GM18517 (cell line): Measurements from ENCODE around the gene C19orf47.
"Not testable (repeated sequence)": the region's sequence is repeated elsewhere in the genome, so short reads cannot be mapped to it uniquely, and the experiment has no call there.

ENCODE experiments used
- ATAC-seq: cut with Tn5 transposase; IDR thresholded peaks from one replicate; pipeline ENCODE4 v1.9.1; 2021; ENCODE audit warnings: mild to moderate bottlenecking, moderate library complexity; ENCODE audit not compliant: unreplicated experiment

Gene C19orf47

DNA sequence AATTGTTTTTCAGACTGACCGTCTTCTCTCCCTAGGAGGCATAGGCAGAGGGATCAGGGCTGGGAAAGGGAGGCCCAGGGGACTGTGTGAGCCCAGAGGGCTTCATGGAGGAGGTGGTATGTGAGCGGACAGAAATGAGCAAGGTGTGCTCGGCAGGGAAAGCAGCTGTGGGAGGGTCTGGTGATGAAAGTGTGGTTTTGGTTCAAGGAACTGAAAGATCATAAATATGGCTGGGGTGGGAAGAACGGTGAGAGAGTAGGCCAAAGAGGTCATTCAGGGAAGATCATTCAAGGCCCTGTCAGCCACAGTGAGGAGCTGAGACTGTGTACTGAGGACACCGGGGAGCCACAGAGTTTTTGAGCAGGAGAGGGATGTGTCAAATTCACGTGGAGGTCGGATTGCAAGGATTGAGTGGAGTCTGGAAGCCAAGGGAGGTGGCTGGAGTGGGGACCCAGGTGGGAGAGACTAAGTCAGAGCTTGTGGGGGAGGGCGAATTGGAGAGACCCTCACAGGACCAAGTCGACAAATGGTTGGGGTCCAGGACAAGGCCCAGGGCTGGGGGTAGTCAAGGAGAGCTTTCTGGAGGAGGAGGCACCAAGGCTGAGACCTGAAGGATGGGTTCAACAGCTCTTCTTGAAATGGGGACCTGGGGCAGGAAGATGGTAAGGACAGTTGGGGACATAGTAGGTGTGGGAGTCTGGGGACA lies 7.9 kb upstream of the C19orf47 start:
- ATAC-seq, result no peak

DNA sequence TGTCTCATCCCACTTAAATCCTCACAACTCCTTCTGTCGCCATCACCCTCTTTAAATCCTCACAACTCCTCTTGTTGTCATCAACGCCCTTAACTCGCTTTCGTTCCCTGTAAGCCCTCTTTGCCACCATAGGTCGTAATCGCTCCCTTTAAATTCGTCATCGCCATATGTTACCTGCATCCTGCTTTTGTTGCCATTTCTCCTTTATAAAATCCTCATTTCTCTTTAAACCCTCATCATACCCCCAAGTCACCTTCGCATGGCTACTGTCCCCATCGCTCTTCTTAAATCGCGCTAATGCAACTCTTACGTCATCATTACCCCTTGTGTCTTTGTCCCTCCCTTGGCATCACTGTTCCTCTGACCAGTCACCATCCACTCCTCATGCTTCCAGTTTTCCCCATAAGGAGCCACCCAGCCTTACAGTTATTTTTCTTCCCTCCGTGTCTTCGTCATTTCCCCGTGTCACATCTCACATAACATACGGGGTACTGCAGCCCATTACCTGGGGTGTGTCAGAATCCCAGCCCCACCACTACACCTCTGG lies 837 bp upstream of the C19orf47 start:
- ATAC-seq, result no peak

DNA sequence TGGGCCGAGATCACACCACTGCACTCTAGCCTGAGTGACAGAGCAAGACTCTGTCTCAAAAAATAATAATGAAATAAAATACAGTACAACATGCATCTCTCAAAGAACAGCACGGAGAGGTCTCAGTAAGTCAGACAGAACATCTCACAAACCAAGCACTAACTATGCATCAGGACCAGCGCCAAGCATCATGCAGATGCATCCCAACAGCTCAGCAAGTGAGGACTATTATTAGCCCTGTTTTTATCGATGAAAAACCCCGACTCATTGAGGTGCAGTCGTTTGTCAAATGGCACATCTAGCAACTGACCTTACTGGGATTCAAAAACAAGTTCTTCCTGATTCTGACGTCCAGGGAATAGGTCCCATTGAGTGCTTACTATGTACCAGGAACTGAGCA lies 3.8 kb downstream of the C19orf47 start:
- no peak for ATAC-seq

DNA sequence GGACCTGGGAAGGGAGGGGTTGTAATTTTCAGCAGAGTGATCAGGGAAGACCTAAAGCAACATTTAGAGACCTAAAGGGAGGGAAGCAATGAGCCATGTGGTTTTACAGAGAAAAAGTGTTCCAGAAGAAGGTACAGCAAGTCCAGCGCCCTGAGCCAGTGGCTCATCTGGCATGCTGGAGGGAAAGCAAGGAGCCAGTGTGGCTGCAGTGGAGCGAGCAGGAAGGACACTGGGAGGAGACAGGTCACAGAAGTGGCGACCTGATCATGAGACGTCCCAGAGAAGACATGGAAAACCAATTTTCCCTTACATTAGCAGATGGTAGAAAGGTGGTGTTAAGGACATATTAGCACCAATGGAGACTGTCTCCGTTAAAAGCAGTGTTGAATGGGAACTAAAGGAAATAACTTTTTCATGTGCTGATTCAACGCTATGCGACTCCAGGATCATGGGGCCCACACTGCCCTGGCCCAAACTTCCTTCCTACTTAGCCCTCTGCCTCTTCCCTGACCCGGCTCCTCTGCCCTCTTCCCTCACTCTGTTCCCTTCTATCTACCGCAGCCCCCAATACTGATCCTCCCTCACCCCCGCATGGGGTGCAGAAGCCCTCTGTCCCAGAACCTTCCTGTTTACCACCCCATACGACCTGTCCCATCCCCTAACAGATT lies 5.4 kb downstream of the C19orf47 start:
- no peak for ATAC-seq

DNA sequence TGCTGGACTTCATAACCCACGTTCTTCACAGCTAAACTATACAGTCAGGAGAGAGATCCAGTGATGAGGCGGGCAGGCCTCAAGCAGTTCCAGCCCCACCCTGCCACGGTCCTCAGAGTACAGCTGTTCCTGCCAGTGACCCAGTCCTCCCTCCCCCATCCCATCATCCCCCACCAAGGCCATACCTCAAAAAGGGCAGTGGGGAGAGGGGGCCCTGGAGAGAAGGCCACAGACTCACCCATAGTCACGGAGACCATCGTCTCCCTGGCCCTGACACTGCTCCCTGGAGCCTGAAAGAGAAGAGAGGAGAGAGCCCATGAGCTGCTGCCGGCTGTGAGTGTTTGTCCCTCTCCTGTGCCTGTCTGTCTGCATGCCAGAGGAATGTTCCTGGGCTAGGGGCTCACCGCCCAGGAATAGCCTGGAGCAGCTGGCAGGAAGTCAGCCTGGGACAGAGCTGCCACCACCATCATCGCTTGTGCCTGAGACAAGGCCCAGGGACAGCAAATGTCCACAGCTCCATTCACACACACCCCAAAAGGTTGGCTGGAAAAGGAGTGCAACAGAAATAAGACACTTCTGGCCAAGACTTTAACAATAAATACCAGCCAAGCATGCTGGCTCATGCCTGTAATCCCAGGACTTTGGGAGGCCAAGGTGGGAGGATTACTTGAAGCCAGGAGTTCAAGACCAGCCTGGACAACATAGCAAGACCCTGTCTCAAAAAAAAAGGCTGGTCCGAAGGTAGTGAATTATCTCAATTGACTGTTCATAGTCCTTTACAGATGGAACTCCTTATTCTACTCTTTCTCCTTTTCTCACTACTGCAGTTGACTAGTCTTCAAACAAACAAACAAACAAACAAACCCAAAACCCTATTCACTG lies 6.4 kb downstream of the C19orf47 start:
- ATAC-seq, result no peak

DNA sequence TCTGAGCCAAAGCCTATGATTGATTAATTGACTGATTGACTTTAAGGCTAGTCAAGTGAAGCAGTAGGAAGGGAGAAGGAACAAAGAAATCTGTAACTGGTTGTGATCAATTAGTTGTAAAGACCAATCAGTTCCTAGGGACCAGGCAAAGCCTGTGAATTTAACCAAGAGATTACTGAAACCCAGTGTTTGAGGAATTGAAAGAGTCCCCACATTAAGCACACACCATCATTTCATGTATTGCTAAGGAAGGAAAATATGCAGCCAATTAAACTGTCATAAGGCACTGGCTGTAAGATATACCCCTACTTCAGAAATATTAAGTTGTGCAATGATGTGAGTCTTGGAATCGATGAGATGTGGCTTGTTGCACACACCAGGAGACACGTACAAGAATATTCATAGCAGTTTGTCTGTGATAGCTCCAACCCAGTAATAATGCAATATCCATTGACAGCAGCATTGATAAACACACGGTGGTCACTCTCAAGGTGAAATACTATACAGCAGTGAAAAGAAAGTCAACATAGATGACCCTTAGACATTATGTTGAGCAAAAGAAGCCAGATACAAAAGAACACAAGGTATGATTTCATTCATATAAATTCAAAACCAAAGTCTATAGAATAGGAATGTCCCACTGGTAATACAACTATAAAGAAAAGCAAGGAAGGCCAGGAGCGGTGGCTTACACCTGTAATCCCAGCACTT lies 9.0 kb downstream of the C19orf47 start:
- no peak for ATAC-seq

DNA sequence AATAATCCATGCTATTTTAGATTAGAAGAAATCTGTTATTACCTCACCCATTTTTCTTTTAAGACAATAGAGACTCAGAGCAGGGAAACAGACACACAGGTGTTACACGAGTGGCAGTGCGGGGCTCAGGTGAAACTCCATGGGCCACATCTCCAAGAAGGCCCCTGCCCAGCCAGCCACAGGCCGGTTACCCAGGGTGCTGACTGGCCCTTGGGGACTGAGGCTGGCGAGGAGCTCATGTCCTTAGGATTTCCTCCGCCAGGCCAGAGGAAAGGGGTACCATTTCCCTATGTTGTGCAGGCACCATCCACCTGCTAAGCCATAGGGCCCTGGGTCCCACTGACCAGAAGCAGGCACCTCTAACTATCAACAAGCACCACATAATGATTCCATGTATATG lies 10.6 kb downstream of the C19orf47 start:
- no peak for ATAC-seq

DNA sequence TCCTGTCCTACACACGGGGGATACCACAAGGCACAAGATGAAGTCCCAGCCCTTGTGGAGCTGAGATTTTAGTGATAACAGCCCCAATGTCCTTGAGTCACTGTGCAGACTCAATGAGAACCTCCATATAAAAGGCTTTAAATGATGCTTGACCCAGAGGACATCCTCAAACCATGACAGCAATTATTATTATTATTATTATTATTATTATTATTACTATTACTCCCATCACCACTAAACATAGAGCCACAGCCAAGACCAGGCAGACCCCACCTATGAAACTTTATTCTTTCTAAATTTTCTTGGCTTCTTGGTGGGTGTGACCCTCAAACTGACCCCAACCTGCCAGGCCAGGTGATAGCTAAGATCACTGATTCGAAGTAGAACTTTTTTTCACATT lies 11.1 kb downstream of the C19orf47 start:
- ATAC-seq, result no peak

DNA sequence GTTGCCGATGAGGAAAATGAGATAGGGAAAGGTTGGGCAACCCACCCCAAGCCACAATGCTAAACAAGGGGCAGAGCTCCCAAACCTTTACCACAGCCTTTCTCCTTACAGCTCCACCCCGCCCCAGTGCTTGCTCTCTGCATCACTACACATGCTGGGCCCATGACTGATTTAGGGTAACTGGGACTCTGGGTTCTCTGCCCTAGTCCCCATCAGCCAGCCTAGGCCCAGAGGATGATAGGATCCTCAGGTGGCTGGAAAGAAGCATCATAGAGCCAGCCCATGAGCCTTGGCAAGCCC lies 11.6 kb downstream of the C19orf47 start:
- no peak for ATAC-seq

DNA sequence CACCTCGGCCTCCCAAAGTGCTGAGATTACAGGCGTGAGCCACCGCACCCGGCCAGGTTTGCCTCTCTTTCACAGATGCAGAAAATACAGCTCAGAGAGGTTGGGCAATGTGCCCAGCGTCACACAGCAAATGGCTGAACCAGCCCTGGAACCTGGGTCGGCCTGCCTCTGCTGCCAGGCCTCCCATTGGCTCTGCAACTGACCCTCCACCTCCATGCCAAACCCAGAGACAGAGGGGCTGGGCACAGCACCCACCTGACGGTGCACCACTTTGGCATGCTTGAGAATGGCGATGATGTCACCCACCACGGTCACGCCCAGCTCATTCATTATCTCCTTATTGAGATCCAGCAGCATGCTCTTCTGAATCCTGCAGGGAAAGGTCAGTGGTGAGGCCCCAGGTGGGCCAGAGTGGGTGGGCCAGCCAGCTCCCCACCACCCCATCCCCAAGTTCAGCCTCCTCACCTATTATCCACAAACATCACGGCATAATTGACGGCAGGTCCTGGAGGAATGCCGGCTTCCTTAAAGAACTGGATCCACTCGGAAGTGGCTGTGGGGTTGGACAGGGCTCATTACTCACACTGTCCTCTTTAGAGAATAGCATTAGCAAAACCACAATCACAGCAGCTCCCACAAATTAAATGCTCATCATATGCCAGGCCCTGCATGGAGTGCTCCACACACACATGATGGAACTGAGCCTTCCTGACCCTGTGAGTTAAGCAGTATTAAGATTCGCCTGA lies 12.2 kb downstream of the C19orf47 start:
- no peak for ATAC-seq

DNA sequence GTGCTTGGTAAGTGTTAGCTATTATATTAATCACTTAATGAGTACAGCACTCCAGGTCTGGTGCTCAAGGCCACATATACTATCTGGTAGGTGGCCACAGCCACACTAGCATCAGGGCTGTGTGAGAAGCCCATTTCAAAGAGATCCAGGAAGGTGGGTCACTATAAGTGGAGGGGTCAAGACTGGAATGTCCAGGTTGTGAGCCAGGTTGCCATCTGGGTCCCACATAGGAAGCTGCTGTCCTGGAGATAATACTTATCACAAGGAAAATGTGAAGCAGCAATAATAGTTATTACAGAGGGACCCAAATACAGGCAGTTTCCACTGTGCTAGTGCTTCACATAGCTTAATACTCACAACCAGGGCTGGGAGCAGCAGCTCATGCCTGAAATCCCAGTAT lies 13.1 kb downstream of the C19orf47 start:
- ATAC-seq, result no peak

DNA sequence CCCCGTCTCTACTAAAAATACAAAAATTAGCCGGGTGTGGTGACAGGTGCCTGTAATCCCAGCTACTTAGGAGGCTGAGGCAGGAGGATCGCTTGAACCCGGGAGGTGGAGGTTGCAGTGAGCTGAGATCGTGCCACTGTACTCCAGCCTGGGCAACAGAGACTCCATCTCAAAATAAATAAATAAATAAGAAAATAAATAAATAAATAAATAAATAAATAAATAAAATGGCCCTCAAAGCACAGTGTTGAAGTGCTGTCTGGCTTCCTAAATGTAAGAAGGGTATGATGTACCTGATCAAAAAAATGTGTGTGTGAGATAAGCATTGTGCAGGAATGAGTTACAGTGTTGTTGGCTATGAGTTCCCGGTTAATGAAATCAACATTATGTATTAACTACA lies 15.1 kb downstream of the C19orf47 start:
- not testable (repeated sequence) for ATAC-seq

DNA sequence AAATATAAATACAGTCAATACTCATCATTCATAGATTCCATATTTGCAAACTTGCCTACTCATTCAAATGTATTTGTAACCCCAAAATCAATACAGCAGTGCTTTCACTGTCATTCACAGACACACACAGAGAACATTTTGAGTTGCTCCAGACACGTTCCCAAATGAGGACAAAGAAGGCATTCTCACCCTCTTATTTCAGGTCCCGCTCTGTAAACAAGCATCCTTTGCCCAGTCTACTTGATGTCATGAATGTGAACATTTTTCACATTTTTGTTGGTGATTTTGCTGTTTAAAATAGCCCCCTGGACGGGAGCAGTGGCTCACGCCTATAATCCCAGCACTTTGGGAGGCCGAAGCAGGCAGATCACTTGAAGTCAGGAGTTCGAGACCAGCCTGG lies 15.5 kb downstream of the C19orf47 start:
- no peak for ATAC-seq

DNA sequence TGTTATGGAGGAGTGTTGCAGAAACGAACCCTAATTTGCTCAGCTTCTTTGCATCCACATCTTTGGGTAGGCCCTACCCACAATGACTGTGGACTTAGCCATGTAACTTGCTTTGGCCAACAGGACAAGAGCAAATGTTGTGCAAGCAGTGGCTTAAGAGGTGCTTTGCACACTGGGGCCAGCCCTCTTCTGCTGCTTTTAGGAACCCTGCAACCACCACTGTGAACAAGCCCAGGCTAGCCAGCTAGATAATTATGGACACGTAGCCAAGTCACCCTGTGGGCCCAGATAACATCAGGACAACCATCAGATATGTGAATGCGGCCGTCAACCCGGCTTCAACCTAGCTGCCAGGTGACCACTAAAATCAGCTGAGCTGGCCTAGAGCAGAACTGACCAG lies 17.1 kb downstream of the C19orf47 start:
- no peak for ATAC-seq

DNA sequence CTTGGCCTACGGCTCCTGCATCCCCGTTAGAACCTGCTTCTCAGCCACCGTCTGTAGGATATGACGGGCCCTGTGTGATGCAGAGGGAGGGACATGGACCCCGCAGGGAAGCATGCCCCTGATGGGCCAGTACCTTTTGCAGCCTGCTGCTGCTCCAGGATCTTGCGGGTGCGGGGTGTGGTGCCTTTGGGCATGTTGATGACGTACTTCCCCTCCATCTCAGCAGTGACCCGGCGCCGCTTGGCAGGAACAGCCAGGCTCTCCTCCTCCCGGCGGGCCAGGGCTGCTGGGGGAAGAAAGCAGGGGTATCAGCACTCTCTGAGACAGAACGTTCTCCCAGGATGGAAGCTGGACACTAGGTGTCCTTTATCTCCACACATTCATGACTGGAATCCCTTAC lies 22.0 kb downstream of the C19orf47 start:
- no peak for ATAC-seq

DNA sequence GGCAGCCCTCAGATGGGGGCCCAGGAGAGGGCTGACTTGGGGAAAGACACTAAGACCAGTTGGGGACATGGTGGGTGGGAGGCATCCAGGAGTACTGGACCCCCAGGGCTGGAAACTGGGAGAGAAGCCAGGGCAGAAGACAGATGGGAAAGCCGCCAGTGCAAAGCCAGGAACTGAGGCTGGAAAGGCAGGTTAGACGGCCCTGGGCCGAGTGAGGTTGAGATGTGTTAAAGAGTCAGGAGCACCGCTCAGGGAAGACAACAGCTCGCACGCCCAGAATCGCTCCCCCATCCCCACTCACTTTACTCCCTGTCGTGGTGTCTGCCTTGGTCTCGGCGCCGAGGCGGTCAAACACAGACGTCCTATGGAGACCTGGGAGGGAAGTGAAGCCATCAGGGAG lies 24.5 kb downstream of the C19orf47 start:
- ATAC-seq, result no peak

DNA sequence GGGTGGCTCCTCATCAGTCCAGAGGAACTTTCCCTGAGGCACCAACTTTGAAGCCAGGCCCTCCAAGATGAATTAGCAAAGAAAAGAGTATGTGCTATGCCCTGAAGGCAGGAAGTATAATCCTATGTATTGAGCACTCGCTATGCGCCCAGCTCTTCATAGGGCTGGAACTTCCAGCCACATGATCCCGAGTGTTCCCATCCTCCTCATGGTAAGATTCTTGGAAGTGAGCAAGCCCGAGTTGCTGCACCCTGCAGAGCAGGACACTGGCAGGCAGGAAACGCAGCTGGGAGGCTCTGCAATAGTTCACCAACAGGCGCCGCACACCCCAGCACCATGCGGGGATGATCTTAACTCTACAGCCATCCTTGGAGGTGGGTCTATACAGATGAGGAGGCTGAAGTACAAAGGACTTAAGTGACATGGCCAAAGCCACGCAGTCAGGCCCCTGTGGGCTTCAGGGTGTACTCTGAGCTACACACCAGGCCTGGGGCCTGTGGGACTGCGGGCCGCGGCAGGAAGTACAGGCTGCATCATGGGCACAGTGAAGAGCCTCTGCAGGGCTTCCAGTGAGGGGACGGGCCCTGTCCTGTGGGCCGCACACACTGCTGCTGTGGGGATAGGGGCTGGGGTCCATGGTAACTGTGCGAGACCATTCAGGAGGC lies 25.1 kb downstream of the C19orf47 start:
- ATAC-seq, result no peak

DNA sequence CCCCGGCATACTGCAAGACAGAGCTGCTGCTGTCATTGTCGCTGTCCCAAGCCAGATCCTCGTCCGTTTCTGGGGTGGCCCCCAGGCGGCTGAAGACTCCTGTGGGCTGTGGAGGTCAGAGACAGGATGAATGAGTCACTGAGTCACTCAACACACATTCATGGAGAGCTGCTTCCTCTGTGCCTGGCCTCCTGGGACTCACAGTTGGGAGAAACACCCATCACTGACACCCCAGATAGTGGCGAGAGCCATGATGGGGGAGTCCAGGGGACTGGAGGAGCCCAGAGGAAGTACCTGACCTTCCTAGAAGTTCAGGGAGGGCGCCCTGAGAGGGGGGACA lies 26.0 kb downstream of the C19orf47 start:
- ATAC-seq, result no peak

DNA sequence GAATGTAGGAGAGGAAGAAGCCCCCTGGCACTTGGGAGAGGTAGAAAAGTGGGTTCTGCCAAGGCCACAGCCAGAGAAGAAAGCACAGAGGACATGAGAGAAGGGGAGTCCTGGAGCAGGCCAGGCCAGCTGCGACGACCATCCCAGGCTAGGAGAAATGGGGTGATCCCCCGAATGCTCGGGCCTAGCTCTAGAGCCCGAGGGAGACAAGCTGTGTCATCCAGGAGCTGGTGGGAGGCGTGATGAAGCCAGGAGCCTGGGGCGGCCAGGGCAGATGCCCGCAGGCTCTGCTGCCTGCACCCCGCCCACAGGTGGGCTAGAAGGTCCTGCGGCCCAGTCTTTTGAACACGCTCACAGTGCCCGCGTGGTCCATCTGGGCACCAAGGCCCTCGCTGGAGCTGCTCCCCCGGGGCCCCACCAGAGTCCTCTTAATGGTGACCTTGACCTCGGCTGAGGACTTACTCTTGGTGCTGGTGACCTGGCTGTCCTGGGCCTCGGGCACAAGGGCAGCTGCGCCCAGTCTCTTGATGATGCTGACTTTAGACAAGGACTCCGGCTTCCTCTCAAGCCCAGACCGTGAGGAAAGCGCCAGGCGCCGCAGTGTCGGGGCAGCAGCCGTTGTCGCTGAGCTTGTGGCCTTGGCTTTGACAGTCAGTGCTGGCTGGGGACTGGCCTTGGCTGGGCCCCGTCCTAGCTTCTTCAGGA lies 26.5 kb downstream of the C19orf47 start:
- no peak for ATAC-seq
